Endodermal cell (in vitro differentiated cells): ENCODE measurements around the gene ANKIB1. TPM values are rescaled to one million over a fixed set of nuclear protein-coding genes. Genes with fewer than 3 reads are reported as not detected.

ENCODE experiments used
- DNase-seq: peaks from one replicate; pipeline ENCODE4 v3.0.0-alpha.2; 2017
- H3K27ac ChIP-seq: 2 replicates; pipeline ENCODE4 v1.5.1; 2013; ENCODE audit warnings: mild to moderate bottlenecking, low read depth, low read length, moderate library complexity
- H3K27me3 ChIP-seq: 2 replicates; pipeline ENCODE4 v1.6.1; 2013; ENCODE audit warnings: mild to moderate bottlenecking, low read length, moderate library complexity; ENCODE audit not compliant: insufficient read depth, control insufficient read depth, poor library complexity, severe bottlenecking
- H3K36me3 ChIP-seq: 2 replicates; pipeline ENCODE4 v1.7.0; 2013; ENCODE audit warnings: mild to moderate bottlenecking, low read length, moderate library complexity; ENCODE audit not compliant: control insufficient read depth, insufficient read depth
- H3K4me1 ChIP-seq: one replicate; pipeline ENCODE4 v1.7.0; 2013; ENCODE audit warnings: low read length; ENCODE audit not compliant: control insufficient read depth, insufficient read depth
- H3K4me3 ChIP-seq: 2 replicates; pipeline ENCODE4 v1.5.1; 2013; ENCODE audit warnings: mild to moderate bottlenecking, low read length, moderate library complexity
- H3K9ac ChIP-seq: 2 replicates; pipeline ENCODE4 v1.6.1; 2013; ENCODE audit warnings: mild to moderate bottlenecking, low read length, moderate library complexity; ENCODE audit not compliant: poor library complexity, severe bottlenecking; ENCODE audit errors: extremely low read depth
- H3K9me3 ChIP-seq: 2 replicates; pipeline ENCODE4 v1.6.1; 2013; ENCODE audit warnings: mild to moderate bottlenecking, low read length, moderate library complexity; ENCODE audit not compliant: control insufficient read depth
- H3K27ac Mint-ChIP-seq: 2 replicates; pipeline ENCODE4 v1.8.0; 2020; ENCODE audit warnings: mixed read lengths
- H3K27me3 Mint-ChIP-seq: 2 replicates; pipeline ENCODE4 v1.8.0; 2021; ENCODE audit warnings: mild to moderate bottlenecking, mixed read lengths; ENCODE audit not compliant: insufficient read depth
- H3K36me3 Mint-ChIP-seq: 2 replicates; pipeline ENCODE4 v1.8.0; 2020; ENCODE audit warnings: low read depth, mixed read lengths
- H3K4me1 Mint-ChIP-seq: 2 replicates; pipeline ENCODE4 v1.8.0; 2020; ENCODE audit warnings: mixed read lengths
- H3K4me3 Mint-ChIP-seq: 2 replicates; pipeline ENCODE4 v1.8.0; 2020; ENCODE audit warnings: mild to moderate bottlenecking, moderate library complexity, mixed read lengths
- H3K9me3 Mint-ChIP-seq: 2 replicates; pipeline ENCODE4 v1.8.0; 2020; ENCODE audit warnings: mild to moderate bottlenecking, mixed read lengths
- CTCF ChIP-seq: fragments of 200-600 bp; sonication (generic); conservative IDR thresholded peaks from 2 replicates; pipeline ENCODE4 v1.5.0; 2021; ENCODE audit warnings: antibody characterized with exemption, mild to moderate bottlenecking
- WGBS, 2 experiments: methylation state at CpG; one replicate each; pipeline versions ENCODE4 v1.1.5 to v1.1.7; 2013; ENCODE audit warnings: missing lambda C conversion rate in 2 of 2, mixed read lengths in 1 of 2; ENCODE audit not compliant: insufficient coverage in 1 of 2, insufficient read length in 1 of 2; 5-methylcytosine and 5-hydroxymethylcytosine counted together
- total RNA-seq, 2 donors: library from RNA; stranded (reverse); fragmentation: NEBNext Ultra II Directional in 1 of 2; extraction: Animal tissue kit (Norgen Biotek cat#: 25700) in 1 of 2; gene quantifications; 2 replicates in 1 of 2; 3 replicates in 1 of 2; pipeline ENCODE4 v1.2.1, GENCODE V29; 2021

The ANKIB1 gene
- total RNA-seq, 2 donors from 2014 or later: 51.4 to 60.7 TPM

DNA sequence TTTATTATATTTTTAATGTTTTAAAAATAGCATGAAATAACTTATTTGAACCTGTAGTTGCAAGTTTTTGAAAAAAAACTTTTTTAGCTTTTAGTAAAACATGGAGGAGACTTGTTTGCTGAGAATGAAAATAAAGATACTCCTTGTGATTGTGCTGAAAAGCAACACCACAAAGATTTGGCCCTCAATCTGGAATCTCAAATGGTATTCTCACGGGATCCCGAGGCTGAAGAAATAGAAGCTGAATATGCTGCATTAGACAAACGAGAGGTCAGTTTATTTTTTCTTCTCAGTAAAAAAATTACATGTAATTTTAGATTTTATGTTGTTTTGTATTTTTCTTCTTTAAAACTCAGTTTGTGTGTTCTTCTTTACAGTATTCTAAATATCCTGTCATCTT, 73.5 kb downstream of the ANKIB1 start:
- 97 to 100% methylated on average over 1 to 3 of the region's 3 CpGs for WGBS, 2 experiments
- no peak for DNase-seq
- Mint-ChIP-seq H3K27me3 (no peaks in the 10 kb centered on the region), H3K36me3 (peaks cover 9% of the 10 kb centered on the region), H3K4me3 (no peak overlapping the region), H3K9me3 (no peaks in the 10 kb centered on the region), H3K27ac (no peak overlapping the region), H3K4me1 (no peaks in the 10 kb centered on the region)
- no peak overlapping the region for H3K9ac ChIP-seq
- no peak overlapping the region for H3K27ac ChIP-seq
- no peak for TF ChIP-seq CTCF
- no peaks in the 10 kb centered on the region for H3K4me1 ChIP-seq
- H3K4me3 ChIP-seq: no peak overlapping the region
- H3K9me3 ChIP-seq: no peaks in the 10 kb centered on the region
- no peaks in the 10 kb centered on the region for H3K27me3 ChIP-seq
- peaks cover 4% of the 10 kb centered on the region for H3K36me3 ChIP-seq

GRCh38 chr7:92325173-92325572, 79.4 kb downstream of the ANKIB1 start:
- H3K27ac ChIP-seq: no peak overlapping the region
- peaks cover 26% of the 10 kb centered on the region for H3K36me3 ChIP-seq
- no peak overlapping the region for H3K9ac ChIP-seq
- H3K4me3 Mint-ChIP-seq: no peak overlapping the region
- H3K9me3 ChIP-seq: no peaks in the 10 kb centered on the region
- no peaks in the 10 kb centered on the region for H3K27me3 Mint-ChIP-seq
- H3K9me3 Mint-ChIP-seq: no peaks in the 10 kb centered on the region
- H3K27ac Mint-ChIP-seq: no peak overlapping the region
- DNase-seq: no peak
- peaks cover 11% of the 10 kb centered on the region for H3K36me3 Mint-ChIP-seq
- no peaks in the 10 kb centered on the region for H3K27me3 ChIP-seq
- no peak for TF ChIP-seq CTCF
- WGBS, 2 experiments: 78 to 100% methylated on average over 1 of the region's 1 CpG
- no peaks in the 10 kb centered on the region for H3K4me1 Mint-ChIP-seq
- no peaks in the 10 kb centered on the region for H3K4me1 ChIP-seq
- H3K4me3 ChIP-seq: no peak overlapping the region

GRCh38 chr7:92325858-92326257, 80.1 kb downstream of the ANKIB1 start:
- no peaks in the 10 kb centered on the region for H3K9me3 ChIP-seq
- DNase-seq: no peak
- no peak overlapping the region for H3K27ac Mint-ChIP-seq
- H3K36me3 ChIP-seq: peaks cover 22% of the 10 kb centered on the region
- H3K4me1 ChIP-seq: no peaks in the 10 kb centered on the region
- peaks cover 11% of the 10 kb centered on the region for H3K36me3 Mint-ChIP-seq
- H3K27me3 Mint-ChIP-seq: no peaks in the 10 kb centered on the region
- H3K27ac ChIP-seq: no peak overlapping the region
- WGBS, 2 experiments: 93 to 100% methylated on average over 2 of the region's 2 CpGs
- no peaks in the 10 kb centered on the region for H3K27me3 ChIP-seq
- H3K4me1 Mint-ChIP-seq: no peaks in the 10 kb centered on the region
- H3K9me3 Mint-ChIP-seq: no peaks in the 10 kb centered on the region
- no peak for TF ChIP-seq CTCF
- no peak overlapping the region for H3K4me3 ChIP-seq
- no peak overlapping the region for H3K9ac ChIP-seq
- H3K4me3 Mint-ChIP-seq: no peak overlapping the region
